Ishikawa (cell line): ENCODE data around the gene SLC24A3.

Experiments
- CEBPB ChIP-seq: IDR thresholded peaks from 2 replicates; pipeline ENCODE4 v1.6.1; 2012
- CREB1 ChIP-seq: IDR thresholded peaks from 2 replicates; pipeline ENCODE4 v1.6.1; 2012; ENCODE audit warnings: low read depth
- EP300 ChIP-seq: IDR thresholded peaks from 2 replicates; pipeline ENCODE4 v1.6.1; 2012; ENCODE audit warnings: borderline replicate concordance
- MAX ChIP-seq: IDR thresholded peaks from 2 replicates; pipeline ENCODE4 v1.6.1; 2012
- RAD21 ChIP-seq: IDR thresholded peaks from 2 replicates; pipeline ENCODE4 v1.6.1; 2012; ENCODE audit warnings: low read depth
- TCF12 ChIP-seq: IDR thresholded peaks from 2 replicates; pipeline ENCODE4 v1.6.1; 2012; ENCODE audit warnings: low read depth
- TEAD4 ChIP-seq: IDR thresholded peaks from 2 replicates; pipeline ENCODE4 v1.6.1; 2012
- YY1 ChIP-seq: IDR thresholded peaks from 2 replicates; pipeline ENCODE4 v1.6.1; 2012; ENCODE audit warnings: low read depth
- TF ChIP-seq, protein P1 (sequence below): IDR thresholded peaks from 2 replicates; pipeline ENCODE4 v1.6.1; 2012; ENCODE audit warnings: low read depth, mild to moderate bottlenecking

DNA sequence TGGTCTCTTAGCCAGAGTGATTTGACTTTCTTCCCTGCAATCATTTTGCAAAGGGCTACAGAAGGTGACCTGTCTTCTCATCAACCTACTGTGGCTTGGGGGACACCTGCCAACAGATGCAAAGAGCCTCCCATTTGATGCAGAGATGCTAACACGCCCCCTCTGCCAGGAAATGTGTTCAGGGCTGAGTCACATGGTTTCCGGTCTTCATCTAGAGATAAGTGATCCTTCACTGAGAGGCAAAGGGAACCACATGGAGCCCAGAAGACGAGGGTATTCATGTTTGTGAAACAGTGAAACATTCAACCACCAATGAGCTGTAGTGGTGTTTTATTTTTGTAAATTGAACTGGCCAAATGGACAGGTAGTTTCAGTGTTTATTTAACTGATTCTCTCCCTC is 436.6 kb downstream of the SLC24A3 start:
- TF ChIP-seq CEBPB (no peak), EP300 (no peak), TEAD4 (no peak), YY1 (no peak), RAD21 (no peak), MAX (no peak), CREB1 (no peak), TCF12 (no peak)
- TF ChIP-seq, protein P1, sequence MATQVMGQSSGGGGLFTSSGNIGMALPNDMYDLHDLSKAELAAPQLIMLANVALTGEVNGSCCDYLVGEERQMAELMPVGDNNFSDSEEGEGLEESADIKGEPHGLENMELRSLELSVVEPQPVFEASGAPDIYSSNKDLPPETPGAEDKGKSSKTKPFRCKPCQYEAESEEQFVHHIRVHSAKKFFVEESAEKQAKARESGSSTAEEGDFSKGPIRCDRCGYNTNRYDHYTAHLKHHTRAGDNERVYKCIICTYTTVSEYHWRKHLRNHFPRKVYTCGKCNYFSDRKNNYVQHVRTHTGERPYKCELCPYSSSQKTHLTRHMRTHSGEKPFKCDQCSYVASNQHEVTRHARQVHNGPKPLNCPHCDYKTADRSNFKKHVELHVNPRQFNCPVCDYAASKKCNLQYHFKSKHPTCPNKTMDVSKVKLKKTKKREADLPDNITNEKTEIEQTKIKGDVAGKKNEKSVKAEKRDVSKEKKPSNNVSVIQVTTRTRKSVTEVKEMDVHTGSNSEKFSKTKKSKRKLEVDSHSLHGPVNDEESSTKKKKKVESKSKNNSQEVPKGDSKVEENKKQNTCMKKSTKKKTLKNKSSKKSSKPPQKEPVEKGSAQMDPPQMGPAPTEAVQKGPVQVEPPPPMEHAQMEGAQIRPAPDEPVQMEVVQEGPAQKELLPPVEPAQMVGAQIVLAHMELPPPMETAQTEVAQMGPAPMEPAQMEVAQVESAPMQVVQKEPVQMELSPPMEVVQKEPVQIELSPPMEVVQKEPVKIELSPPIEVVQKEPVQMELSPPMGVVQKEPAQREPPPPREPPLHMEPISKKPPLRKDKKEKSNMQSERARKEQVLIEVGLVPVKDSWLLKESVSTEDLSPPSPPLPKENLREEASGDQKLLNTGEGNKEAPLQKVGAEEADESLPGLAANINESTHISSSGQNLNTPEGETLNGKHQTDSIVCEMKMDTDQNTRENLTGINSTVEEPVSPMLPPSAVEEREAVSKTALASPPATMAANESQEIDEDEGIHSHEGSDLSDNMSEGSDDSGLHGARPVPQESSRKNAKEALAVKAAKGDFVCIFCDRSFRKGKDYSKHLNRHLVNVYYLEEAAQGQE, result no peak
